ENCODE results near the gene HDAC11.

GRCh38 chr3:13483286-13483685 lies 3.2 kb downstream of the HDAC11 start:
- TF ChIP-seq CTCF (IDR thresholded peaks at IDR 0.05) (no peak), ETV6 (CRISPR knock-in tag; IDR thresholded peaks at IDR 0.05) (no peak), USF1 (CRISPR knock-in tag; IDR thresholded peaks at IDR 0.05) (no peak), FOXJ3 (CRISPR knock-in tag; IDR thresholded peaks at IDR 0.05; ENCODE audit: borderline replicate concordance) (no peak)
